ENCODE data around the gene TET2. TPM values are rescaled to one million over a fixed set of nuclear protein-coding genes. Genes with fewer than 3 reads are reported as not detected.

The TET2 gene
- polyA plus RNA-seq, 3 donors: 22.6 to 47.1 (median 42.5) TPM

DNA sequence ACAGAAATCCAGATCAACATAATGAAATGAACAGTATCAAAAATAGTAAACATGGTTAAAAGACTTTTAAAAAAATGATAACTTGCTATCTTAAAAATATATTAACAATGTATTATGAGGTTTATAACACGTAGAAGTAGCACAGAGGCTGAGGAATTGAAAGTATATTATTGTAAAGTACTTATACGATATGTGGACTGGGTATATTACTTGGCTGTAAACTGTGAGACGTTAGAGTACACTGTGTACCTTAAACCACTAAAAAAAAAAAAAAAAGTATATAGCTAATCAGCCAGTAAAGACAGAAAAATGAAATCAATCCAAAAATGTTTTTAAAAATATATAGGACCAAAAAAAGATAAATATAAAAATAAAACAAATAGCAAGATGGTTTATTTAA, 120.6 kb downstream of the TET2 start:
- TF ChIP-seq, protein P1, sequence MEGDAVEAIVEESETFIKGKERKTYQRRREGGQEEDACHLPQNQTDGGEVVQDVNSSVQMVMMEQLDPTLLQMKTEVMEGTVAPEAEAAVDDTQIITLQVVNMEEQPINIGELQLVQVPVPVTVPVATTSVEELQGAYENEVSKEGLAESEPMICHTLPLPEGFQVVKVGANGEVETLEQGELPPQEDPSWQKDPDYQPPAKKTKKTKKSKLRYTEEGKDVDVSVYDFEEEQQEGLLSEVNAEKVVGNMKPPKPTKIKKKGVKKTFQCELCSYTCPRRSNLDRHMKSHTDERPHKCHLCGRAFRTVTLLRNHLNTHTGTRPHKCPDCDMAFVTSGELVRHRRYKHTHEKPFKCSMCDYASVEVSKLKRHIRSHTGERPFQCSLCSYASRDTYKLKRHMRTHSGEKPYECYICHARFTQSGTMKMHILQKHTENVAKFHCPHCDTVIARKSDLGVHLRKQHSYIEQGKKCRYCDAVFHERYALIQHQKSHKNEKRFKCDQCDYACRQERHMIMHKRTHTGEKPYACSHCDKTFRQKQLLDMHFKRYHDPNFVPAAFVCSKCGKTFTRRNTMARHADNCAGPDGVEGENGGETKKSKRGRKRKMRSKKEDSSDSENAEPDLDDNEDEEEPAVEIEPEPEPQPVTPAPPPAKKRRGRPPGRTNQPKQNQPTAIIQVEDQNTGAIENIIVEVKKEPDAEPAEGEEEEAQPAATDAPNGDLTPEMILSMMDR (IDR thresholded peaks at IDR 0.05): no peak
- Histone ChIP-seq H3K36me3 (replicated peaks in 1 of 2; ENCODE audit: control insufficient read depth in 1 of 2, insufficient read depth in 2 of 2, low read length in 2 of 2) (peaks cover 96 to 97% of the 10 kb centered on the region in 2 donors), H3K4me2 (replicated peaks; ENCODE audit: extremely low read depth, low read length, poor library complexity, severe bottlenecking) (no peak overlapping the region), H3K27ac (ENCODE audit: low read depth in 1 of 2, low read length in 2 of 2) (no peak overlapping the region), H3K9ac (ENCODE audit: insufficient read depth, low read length, poor library complexity, severe bottlenecking) (no peak overlapping the region), H3K4me3 (replicated peaks in 1 of 3; ENCODE audit: low read depth in 2 of 3, low read length in 3 of 3) (no peak overlapping the region), H3K79me2 (ENCODE audit: insufficient read depth, low read length) (no peaks in the 10 kb centered on the region), H4K20me1 (ENCODE audit: insufficient read depth, low read length) (peaks cover 46% of the 10 kb centered on the region), H3K4me1 (ENCODE audit: control insufficient read depth in 1 of 2, insufficient read depth in 2 of 2, low read length in 2 of 2) (no peaks in the 10 kb centered on the region), H2AFZ (ENCODE audit: insufficient read depth, low read depth, low read length, poor library complexity, severe bottlenecking) (no peak overlapping the region), H3K27me3 (ENCODE audit: control insufficient read depth in 2 of 2, insufficient read depth in 2 of 2, low read length in 2 of 2) (no peaks in the 10 kb centered on the region), H3K9me3 (replicated peaks in 1 of 2; ENCODE audit: control insufficient read depth in 1 of 2, insufficient read depth in 1 of 2, low read length in 2 of 2) (no peaks in the 10 kb centered on the region)
- Mint-ChIP-seq H3K36me3 (peaks cover 75 to 87% of the 10 kb centered on the region in 2 donors), H3K27ac (peak overlapping the region in 1 of 7 donors; percentile 72), H3K4me3 (no peak overlapping the region), H3K9me3 (no peaks in the 10 kb centered on the region), H3K4me1 (no peaks in the 10 kb centered on the region), H3K27me3 (ENCODE audit: low read depth in 3 of 3) (no peaks in the 10 kb centered on the region)
- intact Hi-C loops (cut with micrococcal nuclease): no loop called here
- no CpG with 5 or more reads among the region's 3 CpGs for WGBS (ENCODE audit: insufficient coverage)
- no peak for DNase-seq

DNA sequence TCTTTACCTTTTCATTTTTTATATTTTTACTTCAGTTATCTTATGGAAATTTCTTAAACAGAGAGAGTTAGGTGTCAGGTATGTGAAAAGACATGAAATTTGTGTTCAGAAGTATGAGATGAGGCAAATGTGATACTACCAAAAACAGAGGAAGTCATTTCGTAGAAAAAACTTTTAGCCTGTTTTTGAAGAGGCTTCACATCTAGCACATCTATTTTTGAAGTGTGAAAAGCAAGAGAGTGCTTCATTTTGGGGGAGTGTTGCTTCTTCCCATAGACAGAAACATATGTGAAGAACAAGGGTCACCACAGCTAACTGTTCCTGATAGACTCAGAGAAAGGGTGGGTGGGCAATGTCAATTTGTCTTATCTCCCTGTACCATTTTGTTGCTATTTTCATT, 125.3 kb downstream of the TET2 start:
- Histone ChIP-seq H3K4me1 (ENCODE audit: control insufficient read depth in 1 of 2, insufficient read depth in 2 of 2, low read length in 2 of 2) (no peaks in the 10 kb centered on the region), H3K9me3 (replicated peaks in 1 of 2; ENCODE audit: control insufficient read depth in 1 of 2, insufficient read depth in 1 of 2, low read length in 2 of 2) (no peaks in the 10 kb centered on the region), H3K27ac (ENCODE audit: low read depth in 1 of 2, low read length in 2 of 2) (peak overlapping the region in 1 of 2 donors; percentile 1), H3K36me3 (replicated peaks in 1 of 2; ENCODE audit: control insufficient read depth in 1 of 2, insufficient read depth in 2 of 2, low read length in 2 of 2) (peaks cover 95 to 97% of the 10 kb centered on the region in 2 donors), H3K4me3 (replicated peaks in 1 of 3; ENCODE audit: low read depth in 2 of 3, low read length in 3 of 3) (no peak overlapping the region), H3K4me2 (replicated peaks; ENCODE audit: extremely low read depth, low read length, poor library complexity, severe bottlenecking) (no peak overlapping the region), H3K9ac (ENCODE audit: insufficient read depth, low read length, poor library complexity, severe bottlenecking) (no peak overlapping the region), H2AFZ (ENCODE audit: insufficient read depth, low read depth, low read length, poor library complexity, severe bottlenecking) (no peak overlapping the region), H4K20me1 (ENCODE audit: insufficient read depth, low read length) (peaks cover 59% of the 10 kb centered on the region), H3K79me2 (ENCODE audit: insufficient read depth, low read length) (no peaks in the 10 kb centered on the region), H3K27me3 (ENCODE audit: control insufficient read depth in 2 of 2, insufficient read depth in 2 of 2, low read length in 2 of 2) (no peaks in the 10 kb centered on the region)
- Mint-ChIP-seq H3K27ac (peak overlapping the region in 1 of 7 donors; percentile 2), H3K4me3 (no peak overlapping the region), H3K9me3 (peaks cover 0 to 1% (median 0%) of the 10 kb centered on the region in 7 donors), H3K4me1 (no peaks in the 10 kb centered on the region), H3K27me3 (ENCODE audit: low read depth in 3 of 3) (peaks cover 0 to 3% (median 2%) of the 10 kb centered on the region in 3 donors), H3K36me3 (peaks cover 81 to 88% of the 10 kb centered on the region in 2 donors)
- WGBS (ENCODE audit: insufficient coverage): no CpG with 5 or more reads among the region's 1 CpG
- TF ChIP-seq, protein P1 (IDR thresholded peaks at IDR 0.05): no peak
- intact Hi-C loops (cut with micrococcal nuclease): no loop called here
- no peak for DNase-seq

Data from CD14-positive monocyte (primary cell).